ENCODE results near the gene TP53. TPM values are rescaled to one million over a fixed set of nuclear protein-coding genes. Genes with fewer than 3 reads are reported as not detected.
A peak's percentile ranks its signal among the peaks of the same experiment; 100 is the strongest.

Gene TP53
- total RNA-seq, 1 experiment from 2014 or later: 179 TPM

- Mint-ChIP-seq H3K27me3 (ENCODE audit: low read depth) (no peaks in the 10 kb centered on the region), H3K4me3 (no peak overlapping the region), H3K36me3 (no peaks in the 10 kb centered on the region), H3K4me1 (peaks cover 35% of the 10 kb centered on the region), H3K9me3 (no peaks in the 10 kb centered on the region), H3K27ac (no peak overlapping the region; the same call in 1 of the 2 replicates)
- peak; percentile 41; the same call in 1 of the 2 replicates for TF ChIP-seq CTCF (IDR thresholded peaks at IDR 0.05)
- no peak for TF ChIP-seq NFYB (CRISPR knock-in tag; conservative IDR thresholded peaks at IDR 0.05; ENCODE audit: low read depth)
- TF ChIP-seq RELA (CRISPR knock-in tag; IDR thresholded peaks at IDR 0.05; ENCODE audit: borderline replicate concordance): no peak
- ATAC-seq: peak; percentile 58
- DNase-seq (ENCODE audit: low spot score): peak; percentile 85
- CTCF ChIA-PET: interaction anchor here (1.0 to 7.5 kb wide), 10 partner anchors 17 to 199 kb away, joined by 3 to 205 read pairs (median 16); partner anchors contain the start of genes ATP1B2, CD68, TP53 and WRAP53
- POLR2A ChIA-PET: interaction anchor here (0.7 to 5.8 kb wide), 3 partner anchors 14 to 53 kb away, joined by 3 to 68 read pairs (median 5); partner anchors contain the start of genes TP53 and WRAP53
Measured at GRCh38 chr17:7634384-7634783, 52.9 kb downstream of the TP53 start.

- DNase-seq (ENCODE audit: low spot score) (peak; percentile 31), ATAC-seq (peak; percentile 30)
- no peaks in the 10 kb centered on the region for H3K27me3 Mint-ChIP-seq (ENCODE audit: low read depth)
- POLR2A ChIA-PET: interaction anchor here (0.6 to 5.8 kb wide), 4 partner anchors 18 to 83 kb away, joined by 5 to 68 read pairs (median 6); partner anchors contain the start of genes ATP1B2, TP53 and WRAP53
- no peaks in the 10 kb centered on the region for H3K9me3 Mint-ChIP-seq
- TF ChIP-seq ZBTB21 (CRISPR knock-in tag; IDR thresholded peaks at IDR 0.05; ENCODE audit: borderline replicate concordance) (no peak), OVOL2 (CRISPR knock-in tag; IDR thresholded peaks at IDR 0.05; ENCODE audit: borderline replicate concordance) (no peak), ZNF423 (CRISPR knock-in tag; IDR thresholded peaks at IDR 0.05) (no peak), IRF2 (CRISPR knock-in tag; IDR thresholded peaks at IDR 0.05; ENCODE audit: borderline replicate concordance, low read depth) (no peak), ZNF232 (CRISPR knock-in tag; IDR thresholded peaks at IDR 0.05) (no peak), ZNF671 (CRISPR knock-in tag; IDR thresholded peaks at IDR 0.05) (no peak), ERG (CRISPR knock-in tag; IDR thresholded peaks at IDR 0.05) (no peak), TEAD1 (CRISPR knock-in tag; IDR thresholded peaks at IDR 0.05) (no peak), KAT7 (CRISPR knock-in tag; IDR thresholded peaks at IDR 0.05; ENCODE audit: borderline replicate concordance) (no peak), CBFB (CRISPR knock-in tag; IDR thresholded peaks at IDR 0.05; ENCODE audit: low read depth) (no peak), AR (CRISPR knock-in tag; IDR thresholded peaks at IDR 0.05) (no peak), ETV6 (CRISPR knock-in tag; IDR thresholded peaks at IDR 0.05) (no peak)
- no peak overlapping the region for H3K27ac Mint-ChIP-seq
- H3K36me3 Mint-ChIP-seq: no peaks in the 10 kb centered on the region
- CTCF ChIA-PET: interaction anchor here (0.5 to 7.5 kb wide), 30 partner anchors 9 to 1782 kb away, joined by 3 to 205 read pairs (median 6); partner anchors contain the start of genes ATP1B2, CD68, DNAH2 and EFNB3
- peaks cover 35% of the 10 kb centered on the region for H3K4me1 Mint-ChIP-seq
- no peak overlapping the region for H3K4me3 Mint-ChIP-seq
Measured at GRCh38 chr17:7633093-7633492, 54.2 kb downstream of the TP53 start.

- Mint-ChIP-seq H3K4me1 (peaks cover 35% of the 10 kb centered on the region), H3K36me3 (no peaks in the 10 kb centered on the region), H3K9me3 (no peaks in the 10 kb centered on the region), H3K27ac (no peak overlapping the region), H3K27me3 (ENCODE audit: low read depth) (no peaks in the 10 kb centered on the region), H3K4me3 (no peak overlapping the region)
- ATAC-seq: peak; percentile 55
- peak; percentile 56 for DNase-seq (ENCODE audit: low spot score)
- ChIA-PET POLR2A (interaction anchor here (1.0 to 5.8 kb wide), 4 partner anchors 18 to 84 kb away, joined by 3 to 68 read pairs (median 6); partner anchors contain the start of genes ATP1B2, TP53 and WRAP53), CTCF (interaction anchor here (0.5 to 7.5 kb wide), 34 partner anchors 9 to 1782 kb away, joined by 3 to 205 read pairs (median 4); partner anchors contain the start of genes ATP1B2, CD68, DNAH2 and EFNB3)
- TF ChIP-seq AFF4 (CRISPR knock-in tag; IDR thresholded peaks at IDR 0.05; ENCODE audit: borderline replicate concordance): no peak
- TF ChIP-seq MYBL2 (CRISPR knock-in tag; IDR thresholded peaks at IDR 0.05): no peak
- TF ChIP-seq CTCF (IDR thresholded peaks at IDR 0.05): peak; percentile 28; the same call in 1 of the 2 replicates
- TF ChIP-seq ATF1 (CRISPR knock-in tag; IDR thresholded peaks at IDR 0.05): no peak
- no peak for TF ChIP-seq ZNF138 (CRISPR knock-in tag; conservative IDR thresholded peaks at IDR 0.05)
Measured at GRCh38 chr17:7632492-7632894, 54.8 kb downstream of the TP53 start.

All from WTC11 (cell line).